Breast epithelium (tissue), 4 donors: ENCODE results near the gene SYVN1. TPM values are rescaled to one million over a fixed set of nuclear protein-coding genes. Genes with fewer than 3 reads are reported as not detected.

Source experiments
- DNase-seq, 2 donors: peaks; one replicate each; pipeline ENCODE4 v3.0.0-alpha.2; 2019; ENCODE audit warnings: low spot score in 2 of 2
- H3K27ac ChIP-seq, 2 donors: fragments of 200-600 bp; sonication (generic) in 1 of 2; one replicate each; pipeline ENCODE4 v1.5.1; 2016 to 2019; ENCODE audit warnings: mild to moderate bottlenecking in 1 of 2
- H3K27me3 ChIP-seq, 2 donors: fragments of 200-600 bp; sonication (generic) in 1 of 2; one replicate each; pipeline versions ENCODE4 v1.5.1 to v1.6.0; 2017 to 2019; ENCODE audit warnings: control low read depth in 1 of 2, mild to moderate bottlenecking in 1 of 2
- H3K36me3 ChIP-seq: fragments of 200-600 bp; one replicate; pipeline ENCODE4 v1.5.1; 2019
- H3K4me1 ChIP-seq, 2 donors: fragments of 200-600 bp; sonication (generic); one replicate each; pipeline ENCODE4 v1.5.1; 2016 to 2019; ENCODE audit warnings: control low read depth in 1 of 2
- H3K4me3 ChIP-seq, 3 donors: fragments of 200-600 bp; sonication (generic); 1 replicate in 2 of 3; 2 replicates in 1 of 3; pipeline ENCODE4 v1.5.1; 2016 to 2019; ENCODE audit warnings: mild to moderate bottlenecking in 3 of 3, moderate library complexity in 2 of 3
- H3K9me3 ChIP-seq, 2 donors: fragments of 200-600 bp; sonication (generic) in 1 of 2; one replicate each; pipeline ENCODE4 v1.5.1; 2016 to 2019; ENCODE audit warnings: control low read depth in 1 of 2
- CTCF ChIP-seq, 3 donors: fragments of 450-650 bp; IDR thresholded peaks; one replicate each; pipeline ENCODE4 v1.5.1; 2016 to 2017; ENCODE audit warnings: antibody characterized with exemption in 3 of 3, mild to moderate bottlenecking in 3 of 3, moderate library complexity in 3 of 3
- POLR2A ChIP-seq: fragments of 450-650 bp; IDR thresholded peaks from one replicate; pipeline ENCODE4 v1.6.1; 2016; ENCODE audit warnings: antibody characterized with exemption, mild to moderate bottlenecking, moderate library complexity
- POLR2AphosphoS5 ChIP-seq, 3 donors: sonication (generic); formaldehyde crosslinking; IDR thresholded peaks; one replicate each; pipeline ENCODE4 v1.6.1; 2017; ENCODE audit warnings: antibody characterized with exemption in 3 of 3
- intact Hi-C: fragments of 100-400 bp; cut with DNase I; formaldehyde crosslinking; loops from one replicate; pipeline ENCODE4 v1.15.1; 2023; ENCODE audit warnings: low total_unique reads
- total RNA-seq, 3 donors: library from RNA; depleted of rRNA; stranded (reverse); fragments of >200 nt; gene quantifications; one replicate each; pipeline ENCODE4 v1.1.0, GENCODE V29; 2016

The SYVN1 gene
- total RNA-seq = 10 to 100 TPM; 25.8 to 31.7 (median 27.2) TPM

GRCh38 chr11:65134240-65134951 is at the start of gene SYVN1:
Gene SYVN1 (minus strand): TSS chr11:65134519. CDS start chr11:65133601, 918 bp downstream.
- Histone ChIP-seq H3K27me3 (no peaks in the 10 kb centered on the region), H3K9me3 (no peaks in the 10 kb centered on the region), H3K36me3 (peaks cover 21% of the 10 kb centered on the region), H3K4me3 (peak within 1 kb of the TSS; percentile 88 to 93 (median 92)), H3K4me1 (peaks cover 6 to 26% of the 10 kb centered on the region in 2 donors), H3K27ac (peak within 1 kb of the TSS; percentile 96 to 99)
- TF ChIP-seq CTCF (IDR thresholded peaks at IDR 0.05) = peak in 2 of 3 donors; percentile 15 to 31
- peak; percentile 98 for TF ChIP-seq POLR2A
- peak; percentile 99 to 100 (median 100) for TF ChIP-seq POLR2AphosphoS5 (IDR thresholded peaks at IDR 0.05)
- intact Hi-C loops = no loop called here
- peak; percentile 88 to 90 for DNase-seq

GRCh38 chr11:65183201-65183891 is 49.0 kb upstream of the SYVN1 start:
- H3K36me3 ChIP-seq = peaks cover 3% of the 10 kb centered on the region
- H3K4me1 ChIP-seq = peaks cover 4 to 17% of the 10 kb centered on the region in 2 donors
- H3K9me3 ChIP-seq = no peaks in the 10 kb centered on the region
- peak overlapping the region; percentile 96 to 98 for H3K27ac ChIP-seq
- intact Hi-C loops = loop anchor here (10.0 kb wide), 1 partner anchor 59 kb away; the partner anchor contains the start of genes FAU and MRPL49
- TF ChIP-seq POLR2A (no peak), CTCF (IDR thresholded peaks at IDR 0.05) (no peak), POLR2AphosphoS5 (IDR thresholded peaks at IDR 0.05) (peak in 1 of 3 donors; percentile 44)
- H3K27me3 ChIP-seq = no peaks in the 10 kb centered on the region
- DNase-seq = peak in 1 of 2 donors; percentile 90
- H3K4me3 ChIP-seq = peak overlapping the region in 2 of 3 donors; percentile 90 to 97

GRCh38 chr11:65182258-65183170 is 48.2 kb upstream of the SYVN1 start:
- intact Hi-C loops = loop anchor here (10.0 kb wide), 1 partner anchor 58 kb away; the partner anchor contains the start of genes FAU and MRPL49
- Histone ChIP-seq H3K9me3 (no peaks in the 10 kb centered on the region), H3K4me1 (peaks cover 4 to 17% of the 10 kb centered on the region in 2 donors), H3K36me3 (no peaks in the 10 kb centered on the region), H3K27ac (peak overlapping the region; percentile 96 to 98), H3K4me3 (peak overlapping the region; percentile 90 to 97 (median 94)), H3K27me3 (no peaks in the 10 kb centered on the region)
- TF ChIP-seq POLR2A (no peak), POLR2AphosphoS5 (IDR thresholded peaks at IDR 0.05) (no peak), CTCF (IDR thresholded peaks at IDR 0.05) (no peak)
- DNase-seq = no peak

GRCh38 chr11:65181569-65182257 is 47.4 kb upstream of the SYVN1 start, which contains the start of gene CAPN1:
Gene CAPN1 (plus strand): TSS chr11:65181928. CDS start chr11:65182702, 774 bp downstream.
- H3K9me3 ChIP-seq = no peaks in the 10 kb centered on the region
- peak within 1 kb of the TSS; percentile 96 to 98 for H3K27ac ChIP-seq
- H3K36me3 ChIP-seq = no peaks in the 10 kb centered on the region
- intact Hi-C loops = loop anchor here (10.0 kb wide), 1 partner anchor 57 kb away; the partner anchor contains the start of genes FAU and MRPL49
- TF ChIP-seq CTCF (IDR thresholded peaks at IDR 0.05) (no peak), POLR2A (no peak), POLR2AphosphoS5 (IDR thresholded peaks at IDR 0.05) (no peak)
- no peaks in the 10 kb centered on the region for H3K27me3 ChIP-seq
- DNase-seq = peak in 1 of 2 donors; percentile 62
- H3K4me3 ChIP-seq = peak within 1 kb of the TSS; percentile 90 to 97 (median 94)
- peaks cover 4 to 17% of the 10 kb centered on the region in 2 donors for H3K4me1 ChIP-seq
